NCI-H2029 (cell line): ENCODE measurements around the gene SBF1.

Experiments used
- DNase-seq: peaks from one replicate; lab custom pipeline; 2025; lab: John Stamatoyannopoulos, UW

Gene SBF1

DNA sequence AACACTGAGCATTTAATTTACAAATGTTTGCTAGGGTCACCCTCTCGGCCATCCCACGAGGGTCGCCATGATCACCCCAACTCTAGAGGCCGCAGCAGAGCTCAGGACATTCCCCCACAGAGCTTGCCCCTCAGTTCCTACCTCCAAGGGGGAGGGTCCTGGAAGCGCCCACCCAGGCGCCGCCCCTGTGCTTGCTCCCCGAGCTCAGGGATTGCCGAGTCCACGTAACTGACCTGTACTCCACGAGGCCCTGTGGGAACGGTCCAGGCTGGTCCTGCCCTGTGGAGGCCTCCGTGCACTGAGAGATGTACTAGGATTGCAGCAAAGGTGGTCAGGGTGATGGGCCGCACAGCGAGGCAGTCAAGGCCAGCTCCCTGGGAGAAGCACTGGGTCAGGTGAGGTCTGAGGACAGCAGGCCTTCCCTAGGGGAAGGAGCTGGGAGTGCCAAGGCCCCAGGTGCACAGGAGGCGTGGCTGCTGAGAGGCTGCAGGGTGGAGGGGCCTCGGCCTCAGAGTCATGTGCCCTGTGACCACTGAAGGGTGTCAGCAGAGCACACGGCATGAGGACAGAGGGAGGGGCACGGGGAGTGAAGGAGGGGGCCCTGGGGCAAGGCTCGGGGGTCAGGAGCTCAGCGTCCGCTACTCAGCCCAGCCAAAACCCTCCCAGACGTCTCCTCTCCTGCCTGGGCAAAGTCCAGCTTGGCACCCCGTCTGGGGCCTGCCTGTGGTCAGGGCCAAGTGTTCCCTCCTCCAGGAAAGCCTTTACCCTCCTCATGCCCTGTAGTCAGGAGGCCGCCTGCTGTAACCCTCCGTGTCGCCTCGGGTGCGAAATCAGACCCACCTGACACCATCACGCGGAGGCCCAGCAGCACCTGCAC, 9.4 kb upstream of the SBF1 start:
- DNase-seq = no peak

DNA sequence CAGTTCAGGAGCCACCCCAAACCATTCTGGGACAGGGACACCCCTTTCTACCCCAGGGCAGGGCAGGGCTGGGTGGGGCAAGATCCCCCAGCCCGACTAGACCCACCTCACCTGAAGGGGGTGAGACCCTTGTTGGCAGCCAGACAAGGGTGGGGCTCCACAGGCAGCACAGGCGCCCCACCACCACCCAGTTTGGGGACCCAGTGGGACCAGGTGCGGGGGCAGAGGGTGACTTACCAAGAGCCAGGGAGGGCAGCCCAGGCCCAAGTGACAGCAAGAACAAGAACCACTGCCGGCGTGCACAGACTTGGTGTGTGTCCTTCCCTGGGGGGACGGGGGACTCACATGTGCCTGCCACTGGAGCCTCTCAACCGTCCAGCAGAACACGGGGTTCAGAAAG, 8.7 kb upstream of the SBF1 start:
- DNase-seq = no peak

DNA sequence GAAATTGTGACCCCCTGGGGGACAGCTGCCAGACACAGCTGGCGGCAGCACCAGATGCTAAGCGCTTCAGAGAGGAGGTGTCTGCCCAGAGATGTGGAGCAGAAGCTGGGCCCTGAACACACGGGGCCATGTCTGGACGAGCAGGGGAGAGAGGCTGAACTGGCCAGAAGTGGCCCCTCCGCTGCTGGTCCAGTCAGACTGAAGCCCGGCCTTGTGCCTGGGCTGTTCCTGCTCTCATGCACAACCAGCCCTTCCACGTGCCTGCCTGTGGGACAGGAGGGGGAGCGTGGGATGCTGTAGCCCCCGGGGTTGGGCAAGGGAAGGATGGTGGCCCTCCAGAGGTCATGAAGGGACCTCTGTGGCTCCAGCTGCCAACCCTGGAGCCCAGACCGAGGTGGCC, 8.3 kb upstream of the SBF1 start:
- no peak for DNase-seq

DNA sequence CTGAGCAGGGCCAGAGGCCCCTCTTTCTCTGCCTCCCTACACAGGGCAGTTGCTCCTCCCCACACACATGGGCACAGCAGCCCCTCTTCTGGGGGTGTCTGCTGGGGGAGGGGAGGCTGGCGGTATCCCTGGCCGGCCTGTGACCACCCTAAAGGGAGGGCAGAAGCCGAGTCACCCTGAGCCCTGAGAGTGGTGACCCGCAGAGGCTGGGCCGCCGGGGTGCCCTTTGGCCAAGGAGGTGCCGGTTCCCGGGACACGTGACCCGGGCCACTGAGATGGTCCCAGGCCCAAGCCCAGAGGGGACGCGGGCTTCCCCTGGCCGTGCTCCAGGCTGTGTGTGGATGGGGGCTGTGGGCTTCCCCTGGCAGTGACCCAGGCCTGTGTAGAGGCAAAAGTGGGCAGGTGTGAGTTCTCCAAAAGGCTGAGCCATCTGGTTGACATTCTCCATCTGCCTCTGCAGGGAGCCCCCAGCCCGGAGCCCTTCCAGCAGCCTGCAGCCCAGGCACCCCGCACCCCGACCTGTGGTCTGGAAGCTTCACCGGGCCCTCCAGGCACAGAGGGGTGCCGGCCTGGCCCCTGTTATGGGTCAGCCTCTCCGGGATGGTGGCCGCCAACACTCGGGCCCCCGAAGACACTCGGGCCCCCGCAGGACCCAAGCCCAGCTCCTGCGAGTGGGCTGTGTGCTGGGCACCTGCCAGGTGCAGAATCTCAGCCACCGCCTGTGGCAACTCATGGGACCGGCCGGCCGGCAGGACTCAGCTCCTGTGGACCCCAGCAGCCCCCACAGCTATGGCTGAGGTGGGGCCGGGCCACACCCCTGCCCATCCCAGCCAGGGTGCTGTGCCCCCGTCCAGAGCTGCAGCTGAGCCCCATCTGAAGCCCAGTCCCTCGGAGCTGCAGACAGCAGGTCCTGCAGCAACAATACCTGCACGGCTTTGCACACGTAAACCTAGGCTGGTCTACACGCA, 7.6 kb upstream of the SBF1 start:
- no peak for DNase-seq

DNA sequence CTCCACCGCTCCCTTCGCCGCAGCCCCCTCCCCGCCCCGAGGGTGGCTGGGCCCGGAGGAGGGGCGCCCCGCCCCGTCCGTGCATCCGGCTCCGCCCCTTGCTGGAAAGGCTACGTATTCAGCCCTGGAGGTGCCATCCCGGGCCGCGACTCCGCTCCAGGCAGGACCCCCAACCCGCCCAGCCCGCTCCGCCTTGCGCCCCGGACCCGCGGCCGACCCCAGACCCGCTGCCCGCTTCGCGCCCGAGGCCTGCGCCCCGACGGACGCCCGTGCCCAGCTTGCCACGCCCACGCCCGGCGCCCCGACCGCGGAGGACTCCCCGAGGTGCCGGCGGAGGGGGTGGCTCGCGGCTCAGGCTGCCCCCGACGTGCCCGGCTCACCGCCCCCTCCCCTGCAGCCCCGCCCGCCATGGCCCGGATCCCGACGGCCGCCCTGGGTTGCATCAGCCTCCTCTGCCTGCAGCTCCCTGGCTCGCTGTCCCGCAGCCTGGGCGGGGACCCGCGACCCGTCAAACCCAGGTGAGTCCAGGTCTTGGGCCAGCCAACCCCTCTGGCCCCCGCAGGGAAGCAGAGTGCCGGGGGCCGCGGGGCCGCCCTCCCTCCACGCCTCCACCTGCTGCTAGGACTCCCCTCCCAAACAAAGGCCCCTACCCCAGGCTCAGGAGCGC, 6.7 kb upstream of the SBF1 start, which contains the start of gene ADM2:
ADM2 (plus strand) TSS at position 104 of the 667 bp plus-strand sequence; CDS start at position 409, 305 bp downstream.
- no peak for DNase-seq

DNA sequence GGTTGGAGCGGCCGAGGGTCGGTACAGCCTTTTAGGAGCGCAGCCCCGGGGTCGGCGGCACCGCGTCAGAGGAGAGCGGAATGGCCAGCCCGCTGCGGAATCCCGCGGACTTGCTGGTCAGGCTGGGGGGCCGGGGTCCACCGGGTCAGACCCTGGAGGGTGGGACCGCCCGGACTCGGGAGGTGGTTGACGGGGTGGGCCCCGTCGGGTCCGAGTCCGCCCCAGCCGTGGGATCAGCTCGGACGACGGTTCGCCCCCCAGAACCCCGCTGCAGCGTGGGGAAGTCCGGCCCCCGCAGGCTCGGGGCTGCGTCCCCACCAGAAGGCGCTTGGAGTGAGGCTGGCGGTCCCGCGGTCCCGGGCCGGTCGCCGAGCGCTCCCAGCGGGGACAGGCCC, 6.2 kb upstream of the SBF1 start:
- DNase-seq = no peak

DNA sequence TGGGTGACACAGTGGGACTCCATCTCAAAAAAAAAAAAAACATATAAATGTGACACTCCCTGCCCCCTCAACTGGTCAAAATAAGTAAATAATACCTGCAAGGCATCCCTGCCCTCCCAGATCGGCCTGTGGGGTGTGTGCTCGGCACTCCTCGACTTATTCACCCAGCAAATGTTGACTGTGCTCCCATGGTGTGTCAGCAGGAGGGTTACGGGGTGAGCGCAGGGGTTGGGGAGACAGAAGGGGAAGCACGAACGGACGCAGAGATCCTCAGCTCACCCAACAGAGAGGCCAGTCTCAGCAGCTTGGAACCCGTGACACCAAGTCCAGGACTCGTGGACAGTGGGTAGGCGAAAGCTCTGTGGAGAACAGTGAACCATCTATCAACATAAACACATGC, 4.9 kb upstream of the SBF1 start:
- DNase-seq = no peak

DNA sequence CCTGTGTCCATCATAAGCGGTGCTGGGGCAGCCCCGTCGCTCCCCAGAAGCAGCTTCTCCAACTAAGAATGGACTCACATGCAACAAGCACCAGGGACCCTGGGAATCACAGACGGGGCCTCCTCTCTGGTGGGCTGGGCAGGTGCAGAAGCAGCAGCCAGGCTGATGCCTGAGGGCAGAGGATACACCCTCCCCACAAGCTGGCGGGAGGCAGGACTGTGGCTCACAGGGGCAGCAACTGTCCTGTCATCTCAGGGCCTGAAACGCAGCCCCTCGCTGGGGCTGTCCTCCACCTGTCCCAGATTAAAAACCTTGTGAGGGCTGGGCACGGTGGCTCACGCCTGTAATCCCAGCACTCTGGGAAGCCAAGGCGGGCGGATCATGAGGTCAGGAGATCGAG, 3.1 kb upstream of the SBF1 start:
- no peak for DNase-seq

DNA sequence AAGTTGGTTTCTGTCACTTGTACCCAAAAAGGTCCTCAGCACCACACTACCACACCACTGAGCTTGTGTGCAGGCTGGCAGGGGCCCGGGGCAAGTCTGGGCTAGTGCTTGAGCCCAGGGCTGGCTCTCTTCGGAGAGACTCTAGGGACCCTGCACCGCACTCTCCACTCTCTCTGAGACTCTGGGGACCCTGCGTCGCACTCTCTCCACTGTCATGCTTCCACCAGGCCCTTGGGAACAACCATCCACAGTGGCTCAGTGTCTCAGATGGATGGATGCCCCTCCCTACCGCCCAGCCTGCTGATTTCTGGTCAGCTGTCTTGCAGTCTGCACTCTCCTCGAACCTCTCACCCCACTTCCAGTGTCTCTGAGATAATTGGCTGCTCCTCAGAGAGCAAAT, 2.0 kb upstream of the SBF1 start:
- no peak for DNase-seq

DNA sequence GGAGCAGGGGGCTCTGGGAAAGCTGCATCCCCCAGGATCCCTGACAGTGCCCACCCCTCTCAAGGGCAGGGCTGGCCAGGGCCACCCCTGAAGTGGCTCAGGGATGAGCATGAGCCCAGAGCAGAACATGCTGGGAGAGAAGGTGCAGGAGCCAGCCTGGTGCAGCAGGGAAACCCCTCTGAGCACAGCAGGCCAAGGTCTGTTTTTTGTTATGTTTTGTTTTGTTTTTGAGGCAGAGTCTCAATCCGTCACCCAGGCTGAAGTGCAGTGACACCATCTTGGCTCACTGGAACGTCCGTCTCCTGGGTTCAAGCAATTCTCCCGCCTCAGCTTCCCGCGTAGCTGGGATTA, 792 bp upstream of the SBF1 start:
- DNase-seq = no peak

DNA sequence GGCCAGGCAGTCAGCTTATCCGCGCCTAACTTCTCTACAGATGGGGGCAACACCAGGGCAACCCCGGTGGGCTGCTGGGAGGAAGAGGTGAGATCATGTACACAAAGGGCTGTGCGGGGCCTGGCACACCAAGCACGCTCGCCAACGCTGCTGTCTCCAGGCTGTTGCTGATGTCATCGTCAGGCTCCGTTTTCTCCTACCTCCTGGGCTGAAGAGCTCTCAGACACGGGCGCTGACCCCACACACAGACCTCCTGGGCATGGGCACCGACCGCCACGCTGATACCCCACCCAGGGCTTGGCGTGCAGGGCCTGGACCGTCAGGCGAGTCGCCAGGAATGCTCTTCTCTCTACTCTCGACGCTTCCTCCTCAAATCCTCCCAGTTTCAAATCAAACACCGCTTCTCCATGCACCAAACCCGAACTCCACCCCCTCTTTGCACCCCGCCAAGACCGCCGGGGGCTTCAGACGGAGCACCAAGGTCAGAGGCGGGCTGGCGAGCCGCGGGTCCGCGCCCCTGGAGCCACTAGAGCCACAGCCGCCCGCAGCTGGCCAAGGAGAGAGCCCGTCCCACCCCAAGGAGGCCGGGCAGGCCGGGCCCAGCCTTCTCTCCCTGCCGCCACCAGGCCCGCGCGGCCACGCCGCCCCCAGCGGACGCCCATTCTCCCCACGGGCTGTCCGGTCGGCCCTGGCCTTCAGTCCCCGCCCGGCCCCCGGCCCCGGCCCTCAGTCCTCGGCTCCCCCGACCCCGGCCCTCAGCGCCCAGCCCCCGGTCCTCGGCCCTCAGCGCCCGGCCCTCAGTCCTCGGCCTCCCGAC, 772 bp downstream of the SBF1 start:
- DNase-seq = no peak

DNA sequence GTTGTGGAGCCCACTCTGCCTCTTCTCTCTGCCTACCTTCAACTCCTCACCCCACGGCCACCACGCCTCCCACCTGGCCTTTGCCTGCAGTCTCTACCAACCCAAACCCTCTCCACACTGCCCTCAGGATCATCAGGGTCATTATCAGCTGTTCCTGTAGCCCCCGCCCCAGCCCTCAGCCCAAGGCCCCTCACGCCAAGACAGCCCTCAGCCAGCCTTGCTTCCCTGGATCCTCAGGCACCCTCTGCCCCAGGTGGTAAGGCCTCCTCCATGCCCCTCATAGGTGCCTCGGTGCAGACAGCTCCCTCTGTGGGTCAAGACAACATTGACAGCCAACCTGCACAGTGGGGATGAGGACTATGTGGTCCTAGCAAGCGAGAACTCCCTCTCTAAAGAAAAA, 1.7 kb downstream of the SBF1 start:
- no peak for DNase-seq

DNA sequence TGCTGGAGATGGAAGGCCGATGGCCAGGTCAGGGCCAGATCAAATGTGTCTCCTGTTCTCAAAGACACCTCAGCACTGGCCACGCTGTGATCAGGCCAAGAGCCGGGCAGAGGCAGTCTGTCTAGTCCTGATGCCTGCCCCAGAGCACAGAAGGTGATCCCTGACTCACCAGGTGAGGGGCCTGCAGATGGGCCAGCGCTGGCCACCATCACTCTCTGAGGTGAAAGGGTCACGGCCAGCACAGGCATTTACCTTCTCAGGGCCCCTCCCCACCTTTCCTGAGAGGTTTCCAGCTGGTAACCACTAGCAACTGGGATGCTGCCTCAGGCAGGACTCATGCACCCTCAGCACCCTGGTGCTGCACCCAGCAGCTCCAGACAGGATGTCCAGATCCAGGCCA, 2.9 kb downstream of the SBF1 start:
- DNase-seq = no peak

DNA sequence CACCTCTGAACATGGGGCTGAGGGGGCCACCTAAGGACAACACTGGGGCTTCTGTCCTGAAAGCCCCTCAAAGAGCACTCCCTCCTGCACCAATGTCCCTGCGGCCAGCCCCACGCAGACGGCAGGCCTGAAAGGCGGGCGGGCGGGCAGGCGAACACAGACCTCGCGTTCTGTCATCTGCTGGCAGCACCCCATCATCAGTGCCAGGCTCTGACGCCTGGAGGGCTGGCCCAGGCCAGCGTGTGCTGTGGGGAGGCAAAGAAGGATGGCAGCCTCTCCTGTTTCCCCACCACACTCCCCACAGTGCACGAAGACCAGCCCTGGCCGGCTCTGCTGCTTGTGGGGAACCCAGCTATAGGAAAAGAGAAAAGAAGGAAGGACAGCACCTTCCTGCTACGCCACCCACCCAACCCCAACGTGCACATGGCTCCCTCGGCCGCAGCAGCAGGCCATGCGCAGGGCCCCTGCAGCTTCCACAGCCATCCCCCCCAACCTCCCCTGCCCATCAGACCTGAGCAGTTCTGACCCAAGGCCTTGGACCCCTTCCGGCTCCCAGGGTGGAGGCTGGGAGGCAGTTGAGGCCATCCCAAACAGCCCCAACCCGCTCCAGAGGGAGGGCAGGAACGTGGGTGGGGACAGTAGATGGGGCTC, 3.5 kb downstream of the SBF1 start:
- no peak for DNase-seq

DNA sequence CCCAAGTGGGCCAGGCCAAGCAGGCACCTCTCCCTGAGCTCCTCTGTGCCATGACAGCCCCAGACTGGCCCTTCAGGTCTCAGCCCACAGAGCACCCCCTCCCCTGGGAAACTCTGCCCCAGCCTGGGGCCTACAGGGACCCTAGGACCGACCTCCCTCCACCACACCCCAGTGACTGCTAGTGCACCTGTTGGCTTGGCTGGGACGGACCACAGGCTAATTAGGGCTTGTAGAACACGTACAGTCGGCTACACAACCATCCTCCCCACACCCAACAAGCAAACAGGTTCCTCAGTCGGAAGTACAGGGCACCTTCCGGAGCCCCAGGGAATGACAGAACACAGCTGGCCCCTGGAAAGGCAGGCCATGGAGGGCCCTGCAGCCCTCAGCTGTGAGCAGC, 4.3 kb downstream of the SBF1 start:
- DNase-seq = no peak

DNA sequence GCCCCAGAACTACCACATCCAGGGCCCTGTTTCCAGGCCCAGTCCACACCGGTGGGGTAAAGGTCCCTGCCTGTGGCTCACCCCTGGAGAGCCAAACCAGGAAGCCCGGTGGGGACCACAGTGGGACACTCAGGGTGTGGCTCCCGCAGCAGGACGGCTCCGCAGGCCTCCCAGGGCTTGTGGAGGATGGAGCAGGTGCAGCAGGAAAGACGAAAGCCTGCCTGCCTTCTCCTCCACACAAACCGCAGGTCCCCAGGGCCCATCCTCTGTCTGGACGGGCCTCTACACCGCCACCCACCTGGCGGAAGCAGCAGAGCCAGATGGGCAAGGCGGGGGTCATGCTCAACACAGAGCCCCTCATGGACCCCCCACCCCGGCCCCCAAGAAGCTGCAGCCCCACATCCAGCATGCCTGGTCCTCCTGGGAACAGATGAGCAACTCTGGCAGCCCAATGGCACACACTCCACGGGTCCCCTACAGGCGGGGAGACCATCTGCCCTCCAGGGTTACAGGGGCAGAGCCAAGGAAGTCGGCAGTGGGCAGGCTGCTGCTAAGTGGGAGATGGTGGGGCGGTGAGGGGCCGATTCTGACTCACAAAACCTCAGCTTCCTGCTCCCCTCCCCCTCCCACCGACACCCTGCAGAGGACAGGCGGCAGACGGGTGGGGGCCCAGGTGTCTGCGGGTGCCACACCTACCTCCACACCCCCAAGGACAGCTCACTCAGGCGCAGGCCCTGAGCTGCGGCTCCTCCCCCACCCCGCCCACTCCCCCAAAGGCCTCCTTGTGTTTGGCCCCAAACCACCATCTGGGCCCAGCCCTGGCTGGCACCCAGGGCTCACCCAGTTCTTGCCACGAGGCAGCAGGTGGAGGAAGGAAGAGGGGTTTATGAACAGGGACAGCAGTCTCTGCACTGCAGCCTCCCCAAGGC, 5.2 kb downstream of the SBF1 start:
- DNase-seq = no peak

DNA sequence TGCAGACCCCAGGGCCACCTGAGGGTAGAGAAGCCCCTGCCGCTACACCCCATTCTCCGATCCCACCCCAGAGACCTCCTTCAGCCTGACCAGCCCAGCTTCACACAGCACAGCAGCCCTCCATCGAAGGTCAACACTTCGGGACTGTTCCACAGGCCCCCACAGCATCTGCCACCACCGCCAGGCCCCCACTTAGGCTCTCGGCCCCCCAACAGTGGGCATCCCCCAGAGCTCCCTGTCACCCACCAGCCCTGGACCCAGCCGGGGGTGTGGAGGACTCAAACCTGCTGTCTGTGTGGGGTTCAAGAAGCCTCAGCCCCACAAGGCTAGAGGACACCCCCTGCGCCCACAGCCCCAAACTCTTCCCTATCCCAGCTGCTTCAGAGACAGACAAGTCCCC, 6.2 kb downstream of the SBF1 start:
- DNase-seq = no peak

DNA sequence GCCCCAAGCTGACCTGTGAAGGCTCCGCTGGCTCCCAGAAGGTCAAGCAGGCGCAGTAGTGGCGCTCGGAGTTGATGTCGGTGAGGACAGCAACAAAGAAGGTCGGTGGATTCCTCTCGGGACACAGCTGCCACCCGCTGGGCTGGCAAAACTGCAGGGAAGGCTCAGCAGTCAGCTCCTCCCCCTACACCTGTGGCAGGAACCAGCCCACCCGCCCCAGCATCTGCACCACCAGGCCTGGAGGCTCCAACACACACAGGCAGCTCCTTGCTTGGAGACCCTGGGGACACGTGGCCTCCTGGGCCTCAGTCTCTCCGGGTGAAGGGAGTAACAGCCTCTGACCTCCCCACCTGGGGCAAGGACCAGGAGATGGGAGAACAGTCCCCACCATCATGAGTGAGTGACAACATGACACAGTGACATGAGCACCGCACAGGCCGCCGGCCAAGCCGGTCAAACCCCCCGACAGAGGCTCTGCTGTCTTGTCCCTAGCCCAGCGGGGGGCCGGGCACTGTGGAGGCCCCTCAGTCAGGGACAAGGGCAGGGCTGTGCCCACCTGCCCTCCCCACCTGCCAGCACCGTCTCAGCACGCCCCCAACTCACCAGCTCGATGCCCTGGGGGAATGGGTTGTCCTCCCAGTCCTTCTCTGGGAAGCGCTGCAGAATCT, 6.9 kb downstream of the SBF1 start:
- DNase-seq = no peak

DNA sequence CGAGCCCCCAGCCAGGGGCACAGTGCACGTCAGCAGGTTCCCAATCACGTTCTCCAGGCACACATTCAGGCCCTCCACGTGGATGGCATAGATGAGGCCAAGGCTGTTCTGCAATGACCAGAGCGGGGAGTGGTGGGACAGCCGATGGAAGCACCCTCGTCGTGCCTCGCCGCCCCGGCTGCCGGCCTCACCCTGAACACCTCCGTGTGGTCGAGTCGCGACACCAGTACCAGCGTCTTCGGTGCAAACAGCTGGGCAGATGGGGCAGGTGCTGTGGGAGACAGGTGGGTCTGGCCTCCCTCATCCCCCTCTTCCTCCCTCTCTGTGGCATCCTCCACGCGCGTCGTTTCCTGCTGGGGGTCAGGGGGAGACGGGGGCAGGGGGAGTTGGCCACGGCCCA, 7.5 kb downstream of the SBF1 start:
- DNase-seq = no peak
